HG02678 (cell line): Measurements from ENCODE around the gene HMG20B.

ENCODE experiments used
- ATAC-seq: cut with Tn5 transposase; IDR thresholded peaks from one replicate; pipeline ENCODE4 v1.9.1; 2021; ENCODE audit warnings: mild to moderate bottlenecking, moderate library complexity; ENCODE audit not compliant: unreplicated experiment

The HMG20B gene

GRCh38 chr19:3536429-3537100, 36.2 kb upstream of the HMG20B start:
- ATAC-seq, result no peak

GRCh38 chr19:3537101-3537437, 35.7 kb upstream of the HMG20B start:
- no peak for ATAC-seq

- ATAC-seq, result no peak
These were observed 35.1 kb upstream of the HMG20B start for GRCh38 chr19:3537438-3538240.

GRCh38 chr19:3538258-3538929, 34.4 kb upstream of the HMG20B start:
- no peak for ATAC-seq

GRCh38 chr19:3538965-3539755, 33.6 kb upstream of the HMG20B start, which contains the start of gene TEKTIP1:
TEKTIP1 (plus strand) TSS chr19:3539174; CDS start chr19:3539178, 4 bp downstream.
- no peak for ATAC-seq

GRCh38 chr19:3539756-3540118, 33.0 kb upstream of the HMG20B start:
- no peak for ATAC-seq

GRCh38 chr19:3543150-3544057, 29.3 kb upstream of the HMG20B start:
- ATAC-seq, result no peak

GRCh38 chr19:3544058-3544376, 28.7 kb upstream of the HMG20B start:
- ATAC-seq, result no peak

GRCh38 chr19:3544742-3545668, 27.7 kb upstream of the HMG20B start:
- no peak for ATAC-seq

GRCh38 chr19:3545669-3546034, 27.1 kb upstream of the HMG20B start:
- no peak for ATAC-seq

GRCh38 chr19:3546119-3546518, 26.6 kb upstream of the HMG20B start:
- ATAC-seq, result no peak

GRCh38 chr19:3547301-3547731, 25.4 kb upstream of the HMG20B start:
- ATAC-seq, result no peak

GRCh38 chr19:3547767-3548282, 24.9 kb upstream of the HMG20B start:
- ATAC-seq, result no peak

- ATAC-seq, result no peak
These were observed 24.1 kb upstream of the HMG20B start for GRCh38 chr19:3548606-3549005.

GRCh38 chr19:3549816-3550215, 22.9 kb upstream of the HMG20B start:
- no peak for ATAC-seq

- no peak for ATAC-seq
These were observed 21.6 kb upstream of the HMG20B start for GRCh38 chr19:3550947-3551791.

GRCh38 chr19:3551792-3552095, 21.0 kb upstream of the HMG20B start:
- no peak for ATAC-seq
